Stomach (tissue), 9 donors: ENCODE results near the gene METTL6. TPM values are rescaled to one million over a fixed set of nuclear protein-coding genes. Genes with fewer than 3 reads are reported as not detected.

Source experiments
- DNase-seq, 2 donors: peaks; one replicate each; pipeline versions ENCODE4 v3.0.0 to v3.0.0-alpha.2; 2013 to 2019
- H3K27ac ChIP-seq, 5 donors: fragments of 200-600 bp in 4 of 5; sonication (generic) in 4 of 5; one replicate each; pipeline ENCODE4 v1.5.1; 2013 to 2019; ENCODE audit warnings: mild to moderate bottlenecking in 1 of 5, moderate library complexity in 1 of 5
- H3K27me3 ChIP-seq, 3 donors: fragments of 200-600 bp; sonication (generic); one replicate each; pipeline ENCODE4 v1.5.1; 2017 to 2019; ENCODE audit warnings: mixed run types in 1 of 3
- H3K36me3 ChIP-seq, 4 donors: fragments of 200-600 bp; sonication (generic); 1 replicate in 3 of 4; 2 replicates in 1 of 4; pipeline ENCODE4 v1.5.1; 2016 to 2019
- H3K4me1 ChIP-seq, 4 donors: fragments of 200-600 bp; sonication (generic); one replicate each; pipeline ENCODE4 v1.5.1; 2016 to 2019
- H3K4me3 ChIP-seq, 4 donors: fragments of 200-600 bp; sonication (generic) in 3 of 4; one replicate each; pipeline ENCODE4 v1.5.1; 2016 to 2019; ENCODE audit warnings: mild to moderate bottlenecking in 1 of 4
- H3K9me3 ChIP-seq, 4 donors: fragments of 200-600 bp; sonication (generic); one replicate each; pipeline ENCODE4 v1.5.1; 2016 to 2019
- CTCF ChIP-seq, 7 experiments: fragments of 450-650 bp in 4 of 7; fragments of 200-600 bp in 3 of 7; sonication (generic) in 3 of 7; IDR thresholded peaks; one replicate each; pipeline ENCODE4 v1.5.1; 2016 to 2019; ENCODE audit warnings: antibody characterized with exemption in 7 of 7, control low read depth in 2 of 7, mild to moderate bottlenecking in 1 of 7
- EP300 ChIP-seq: sonication (generic); formaldehyde crosslinking; IDR thresholded peaks from one replicate; pipeline ENCODE4 v1.6.1; 2017; ENCODE audit warnings: antibody characterized with exemption
- POLR2A ChIP-seq, 4 donors: fragments of 450-650 bp; IDR thresholded peaks; one replicate each; pipeline ENCODE4 v1.6.1; 2016; ENCODE audit warnings: antibody characterized with exemption in 4 of 4, control low read depth in 2 of 4, mild to moderate bottlenecking in 1 of 4, moderate library complexity in 1 of 4
- POLR2AphosphoS5 ChIP-seq, 3 donors: sonication (generic); formaldehyde crosslinking; IDR thresholded peaks; one replicate each; pipeline ENCODE4 v1.6.1; 2016; ENCODE audit warnings: antibody characterized with exemption in 3 of 3
- WGBS, 5 donors: extraction: QIAGEN DNeasy Blood & Tissue Kit in 3 of 5; methylation state at CpG; one replicate each; pipeline versions ENCODE4 v1.1.5 to v1.1.7; 2013 to 2018; 5-methylcytosine and 5-hydroxymethylcytosine counted together
- intact Hi-C: fragments of 100-400 bp; cut with DNase I; formaldehyde crosslinking; loops from one replicate; pipeline ENCODE4 v1.15.1; 2023; ENCODE audit warnings: low total_unique reads
- polyA plus RNA-seq, 3 donors: library from polyadenylated mRNA; stranded (reverse); fragments of 200-250 nt; gene quantifications; one replicate each; pipeline ENCODE4 v1.2.3, GENCODE V29; 2013
- total RNA-seq, 5 donors: library from RNA; depleted of rRNA; stranded (reverse); fragments of >200 nt; gene quantifications; one replicate each; pipeline versions ENCODE4 v1.1.0 to v1.2.3, GENCODE V29; 2014 to 2016
- donor health status: healthy with polysubstance abuse.
- donor health status: Bipolar disorder and iron deficiency.
- donor health status: healthy.

Gene METTL6
- total and polyA plus RNA-seq, 8 donors = 0.29 to 35.8 (median 6.9) TPM

GRCh38 chr3:15449489-15450224 is 22.3 kb upstream of the METTL6 start:
- peaks cover 0 to 54% (median 24%) of the 10 kb centered on the region in 4 donors for H3K36me3 ChIP-seq
- 82 to 96% (median 86%) methylated on average over 2 to 3 of the region's 3 CpGs for WGBS, 5 donors
- no peaks in the 10 kb centered on the region for H3K9me3 ChIP-seq
- H3K4me1 ChIP-seq = no peaks in the 10 kb centered on the region
- intact Hi-C loops = no loop called here
- no peak for TF ChIP-seq EP300
- TF ChIP-seq POLR2AphosphoS5 (IDR thresholded peaks at IDR 0.05) = no peak
- TF ChIP-seq CTCF (IDR thresholded peaks at IDR 0.05) = no peak
- TF ChIP-seq POLR2A (IDR thresholded peaks at IDR 0.05) = no peak
- no peak overlapping the region for H3K4me3 ChIP-seq
- H3K27ac ChIP-seq = no peak overlapping the region
- H3K27me3 ChIP-seq = no peaks in the 10 kb centered on the region
- DNase-seq = no peak

GRCh38 chr3:15443826-15444524 is 16.6 kb upstream of the METTL6 start:
- H3K27ac ChIP-seq = no peak overlapping the region
- DNase-seq = no peak
- intact Hi-C loops = no loop called here
- H3K27me3 ChIP-seq = no peaks in the 10 kb centered on the region
- WGBS, 5 donors = 70 to 86% (median 75%) methylated on average over 4 of the region's 4 CpGs
- no peak overlapping the region for H3K4me3 ChIP-seq
- H3K36me3 ChIP-seq = peaks cover 22 to 63% (median 53%) of the 10 kb centered on the region in 4 donors
- no peak for TF ChIP-seq CTCF (IDR thresholded peaks at IDR 0.05)
- TF ChIP-seq POLR2AphosphoS5 (IDR thresholded peaks at IDR 0.05) = no peak
- TF ChIP-seq EP300 = no peak
- TF ChIP-seq POLR2A (IDR thresholded peaks at IDR 0.05) = no peak
- peaks cover 0 to 4% (median 0%) of the 10 kb centered on the region in 4 donors for H3K4me1 ChIP-seq
- H3K9me3 ChIP-seq = no peaks in the 10 kb centered on the region

GRCh38 chr3:15440891-15441290 is 13.5 kb upstream of the METTL6 start:
- H3K9me3 ChIP-seq = no peaks in the 10 kb centered on the region
- H3K27me3 ChIP-seq = no peaks in the 10 kb centered on the region
- 61 to 81% (median 75%) methylated on average over 4 of the region's 4 CpGs for WGBS, 5 donors
- peaks cover 52 to 94% (median 84%) of the 10 kb centered on the region in 4 donors for H3K36me3 ChIP-seq
- H3K4me3 ChIP-seq = no peak overlapping the region
- H3K4me1 ChIP-seq = peaks cover 0 to 11% (median 0%) of the 10 kb centered on the region in 4 donors
- no peak overlapping the region for H3K27ac ChIP-seq
- intact Hi-C loops = no loop called here
- no peak for TF ChIP-seq POLR2A (IDR thresholded peaks at IDR 0.05)
- TF ChIP-seq CTCF (IDR thresholded peaks at IDR 0.05) = no peak
- no peak for TF ChIP-seq POLR2AphosphoS5 (IDR thresholded peaks at IDR 0.05)
- no peak for TF ChIP-seq EP300
- DNase-seq = no peak

- intact Hi-C loops = no loop called here
These were observed 12.1 kb upstream of the METTL6 start for GRCh38 chr3:15439476-15439875.

More at GRCh38 chr3:15439476-15439875, 12.1 kb upstream of the METTL6 start:
- H3K27ac ChIP-seq = no peak overlapping the region
- no peaks in the 10 kb centered on the region for H3K27me3 ChIP-seq
- no peak for TF ChIP-seq POLR2A (IDR thresholded peaks at IDR 0.05)
- TF ChIP-seq CTCF (IDR thresholded peaks at IDR 0.05) = no peak
- TF ChIP-seq EP300 = no peak
- TF ChIP-seq POLR2AphosphoS5 (IDR thresholded peaks at IDR 0.05) = no peak
- DNase-seq = no peak
- no peak overlapping the region for H3K4me3 ChIP-seq
- H3K4me1 ChIP-seq = peaks cover 0 to 11% (median 0%) of the 10 kb centered on the region in 4 donors
- H3K9me3 ChIP-seq = no peaks in the 10 kb centered on the region
- peaks cover 66 to 98% (median 93%) of the 10 kb centered on the region in 4 donors for H3K36me3 ChIP-seq
